Brain microvascular endothelial cell (primary cell): ENCODE results near the gene MDM2.

Source experiments
- DNase-seq: peaks from one replicate; pipeline ENCODE4 v3.0.0-alpha.2; 2020
- H3K27ac ChIP-seq: fragments of 250-450 bp; sonication (Bioruptor Pico); 2 replicates; pipeline ENCODE4 v1.5.1; 2020; ENCODE audit warnings: mild to moderate bottlenecking, moderate library complexity
- H3K27me3 ChIP-seq: fragments of 250-450 bp; sonication (Bioruptor Pico); replicated peaks from 2 replicates; pipeline ENCODE4 v1.5.1; 2020; ENCODE audit warnings: mild to moderate bottlenecking
- H3K36me3 ChIP-seq: fragments of 250-450 bp; sonication (Bioruptor Pico); replicated peaks from 2 replicates; pipeline ENCODE4 v1.5.1; 2020; ENCODE audit warnings: mild to moderate bottlenecking
- H3K4me3 ChIP-seq: 2 replicates; pipeline ENCODE4 v1.5.1; 2011; ENCODE audit warnings: low read depth, mild to moderate bottlenecking, control low read depth, low read length, moderate library complexity
- CTCF ChIP-seq: IDR thresholded peaks from 2 replicates; pipeline ENCODE4 v1.5.1; 2011; ENCODE audit warnings: low read depth, mild to moderate bottlenecking, moderate library complexity, low read length, control low read depth, inconsistent platforms; ENCODE audit errors: missing control alignments
- in situ Hi-C: cut with HindIII; loops from 2 replicates; pipeline ENCODE4 v1.10.0; 2017; ENCODE audit warnings: low sequenced_read_pairs, low pct_ligation_motif_present

Gene MDM2

GRCh38 chr12:68779280-68779679, 28.7 kb upstream of the MDM2 start:
- in situ Hi-C loops: no loop called here
- DNase-seq: no peak
- Histone ChIP-seq H3K27ac (no peak overlapping the region), H3K4me3 (no peak overlapping the region), H3K27me3 (no peaks in the 10 kb centered on the region), H3K36me3 (no peaks in the 10 kb centered on the region)
- no peak for TF ChIP-seq CTCF

GRCh38 chr12:68780731-68781130, 27.2 kb upstream of the MDM2 start:
- TF ChIP-seq CTCF: no peak
- Histone ChIP-seq H3K27me3 (no peaks in the 10 kb centered on the region), H3K4me3 (no peak overlapping the region), H3K36me3 (no peaks in the 10 kb centered on the region), H3K27ac (no peak overlapping the region)
- in situ Hi-C loops: no loop called here
- DNase-seq: peak; percentile 9

GRCh38 chr12:68781728-68782127, 26.2 kb upstream of the MDM2 start:
- in situ Hi-C loops: no loop called here

DNA sequence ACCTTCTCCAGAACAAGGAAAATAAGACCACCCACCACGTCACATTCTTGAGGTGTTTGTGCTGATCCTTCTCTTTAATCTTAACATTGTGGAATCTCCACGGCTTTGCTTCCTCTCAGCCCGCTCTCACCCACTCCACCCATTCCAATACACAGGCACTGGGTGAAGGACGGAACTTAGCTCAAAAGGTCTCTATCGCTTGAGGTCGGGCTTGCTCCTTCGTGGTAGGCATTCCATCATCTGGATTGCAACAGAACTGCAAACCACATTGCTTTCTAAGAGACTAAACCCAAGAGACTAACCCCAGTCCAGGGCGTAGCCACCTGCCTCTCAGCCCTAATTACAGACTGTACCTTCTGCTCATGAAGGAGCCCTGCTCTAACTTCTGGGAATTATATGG, 24.0 kb upstream of the MDM2 start:
- in situ Hi-C loops: no loop called here
- no peaks in the 10 kb centered on the region for H3K36me3 ChIP-seq
- DNase-seq: no peak

More at GRCh38 chr12:68781728-68782127, 26.2 kb upstream of the MDM2 start:
- no peak overlapping the region for H3K4me3 ChIP-seq
- no peak for TF ChIP-seq CTCF
- H3K36me3 ChIP-seq: no peaks in the 10 kb centered on the region
- H3K27ac ChIP-seq: no peak overlapping the region
- H3K27me3 ChIP-seq: no peaks in the 10 kb centered on the region
- DNase-seq: no peak

DNA sequence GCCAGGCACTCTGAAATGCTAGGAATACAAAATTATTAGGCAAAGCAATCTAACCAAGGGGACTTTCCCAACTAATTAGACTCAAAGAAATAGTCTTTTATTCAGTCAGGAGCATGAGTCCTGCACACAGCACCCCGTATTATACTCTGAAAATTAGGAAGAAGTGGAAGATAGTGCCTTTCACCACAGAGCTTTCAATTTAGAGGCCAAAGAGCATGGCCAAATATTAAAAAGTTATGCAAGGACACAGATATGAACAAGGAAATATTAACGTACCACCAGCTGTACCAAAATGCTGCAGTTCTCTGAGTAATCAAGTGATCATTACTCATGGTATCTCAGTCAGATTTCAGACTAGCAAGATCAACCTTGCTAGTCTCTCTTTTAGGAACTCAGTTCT, 22.6 kb upstream of the MDM2 start:
- Histone ChIP-seq H3K27ac (no peak overlapping the region), H3K27me3 (no peaks in the 10 kb centered on the region), H3K36me3 (no peaks in the 10 kb centered on the region), H3K4me3 (no peak overlapping the region)
- no peak for TF ChIP-seq CTCF
- in situ Hi-C loops: no loop called here
- peak; percentile 9 for DNase-seq

More for the DNA sequence above, 24.0 kb upstream of the MDM2 start:
- H3K27ac ChIP-seq: no peak overlapping the region
- no peaks in the 10 kb centered on the region for H3K27me3 ChIP-seq
- no peak overlapping the region for H3K4me3 ChIP-seq
- no peak for TF ChIP-seq CTCF

GRCh38 chr12:68785823-68786222, 22.2 kb upstream of the MDM2 start:
- in situ Hi-C loops: no loop called here
- Histone ChIP-seq H3K27ac (no peak overlapping the region), H3K27me3 (no peaks in the 10 kb centered on the region), H3K36me3 (no peaks in the 10 kb centered on the region), H3K4me3 (no peak overlapping the region)
- TF ChIP-seq CTCF: no peak
- DNase-seq: no peak
